ENCODE results near the gene CHRDL1. TPM values are rescaled to one million over a fixed set of nuclear protein-coding genes. Genes with fewer than 3 reads are reported as not detected.

The CHRDL1 gene
- total and polyA plus RNA-seq, 2 donors (not counting 3 experiments of a cell fraction or from before 2014, with no cell fraction given): not detected

DNA sequence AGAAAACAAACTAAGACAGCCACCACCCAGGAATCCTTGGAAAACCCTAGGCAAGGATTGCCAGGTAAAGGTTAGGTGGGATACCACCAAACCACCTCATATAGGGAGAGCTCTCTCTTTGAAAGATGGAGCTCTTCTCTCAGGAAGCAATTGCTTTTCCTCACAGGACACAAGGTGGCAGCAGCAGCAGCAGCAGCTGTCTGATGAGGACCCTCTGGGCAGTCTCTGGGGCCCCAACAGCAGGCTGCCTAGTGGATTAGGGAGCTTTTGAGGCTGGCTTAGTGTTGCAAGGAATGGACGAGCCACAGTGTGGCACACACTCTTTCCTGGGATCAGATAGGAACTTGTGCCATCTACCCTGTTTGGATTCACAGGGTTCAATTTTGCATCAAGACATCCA, 41.4 kb upstream of the CHRDL1 start:
- POLR2A ChIA-PET: no interaction called here
- Histone ChIP-seq H4K20me1 (replicated peaks; ENCODE audit: control insufficient read depth, extremely low read depth, insufficient read depth, low read length) (no peaks in the 10 kb centered on the region), H3K27me3 (ENCODE audit: control insufficient read depth in 2 of 2, insufficient read depth in 2 of 2, low read length in 2 of 2) (no peaks in the 10 kb centered on the region), H3K4me1 (ENCODE audit: control insufficient read depth, extremely low read depth, insufficient read depth, low read length) (no peaks in the 10 kb centered on the region), H3K9me1 (replicated peaks; ENCODE audit: control insufficient read depth, extremely low read depth, insufficient read depth, low read length) (no peaks in the 10 kb centered on the region), H3K79me2 (ENCODE audit: control insufficient read depth, insufficient read depth, low read length) (no peaks in the 10 kb centered on the region), H3K9me3 (replicated peaks; ENCODE audit: control insufficient read depth, insufficient read depth, low read length) (no peaks in the 10 kb centered on the region), H3K27ac (ENCODE audit: insufficient read depth, low read depth, low read length) (no peak overlapping the region), H3K9ac (replicated peaks; ENCODE audit: extremely low read depth, insufficient read depth, low read length) (no peak overlapping the region), H3K4me3 (replicated peaks in 1 of 3; ENCODE audit: insufficient read depth in 1 of 3, low read depth in 1 of 3, low read length in 3 of 3) (no peak overlapping the region), H3K36me3 (ENCODE audit: control insufficient read depth in 2 of 2, extremely low read depth in 1 of 2, insufficient read depth in 2 of 2, low read length in 2 of 2) (no peaks in the 10 kb centered on the region), H3K4me2 (ENCODE audit: insufficient read depth, low read length) (no peak overlapping the region), H2AFZ (ENCODE audit: low read depth, low read length) (no peak overlapping the region)
- intact Hi-C loops (cut with micrococcal nuclease) (no loop called here), dilution Hi-C loops (cut with MboI; ENCODE audit: extremely low pct_ligation_motif_present, low sequenced_read_pairs) (no loop called here)
- CTCF ChIA-PET: interaction anchor here (2.7 kb wide), 1 partner anchor 10 kb away, joined by 12 read pairs; no protein-coding TSS in a partner anchor
- DNase-seq (ENCODE audit: low read depth, low spot score): no peak
- TF ChIP-seq CTCF (IDR thresholded peaks at IDR 0.05; ENCODE audit: extremely low read depth in 1 of 2, insufficient read depth in 1 of 2, low read depth in 1 of 2, low read length in 2 of 2): no peak
- no peak for FAIRE-seq
- no TSS peak for BruUV-seq (replicated peaks)

DNA sequence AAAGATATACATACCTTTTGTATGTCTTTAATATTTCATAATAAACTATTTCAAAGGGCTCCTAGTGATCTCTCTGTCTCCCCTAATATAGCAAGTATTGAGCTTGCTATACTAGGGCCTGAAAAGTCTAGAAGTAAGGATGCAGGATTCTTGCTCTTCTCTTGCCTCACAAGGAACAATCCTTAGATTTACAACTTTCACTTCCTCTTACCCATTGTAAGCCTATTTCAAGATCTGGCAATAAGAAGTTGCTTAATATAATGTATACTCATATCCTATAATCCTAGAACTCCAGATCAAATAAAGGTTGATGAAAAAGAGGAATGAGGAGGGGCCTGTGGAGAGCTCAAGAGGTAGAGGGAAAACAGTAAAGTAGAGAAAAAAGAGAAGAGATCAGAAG, 40.8 kb upstream of the CHRDL1 start:
- H3K4me2 ChIP-seq (ENCODE audit: insufficient read depth, low read length): no peak overlapping the region
- H3K79me2 ChIP-seq (ENCODE audit: control insufficient read depth, insufficient read depth, low read length): no peaks in the 10 kb centered on the region
- H3K27ac ChIP-seq (ENCODE audit: insufficient read depth, low read depth, low read length): no peak overlapping the region
- intact Hi-C loops (cut with micrococcal nuclease): no loop called here
- POLR2A ChIA-PET: no interaction called here
- no peaks in the 10 kb centered on the region for H3K4me1 ChIP-seq (ENCODE audit: control insufficient read depth, extremely low read depth, insufficient read depth, low read length)
- H3K9ac ChIP-seq (replicated peaks; ENCODE audit: extremely low read depth, insufficient read depth, low read length): no peak overlapping the region
- H3K36me3 ChIP-seq (ENCODE audit: control insufficient read depth in 2 of 2, extremely low read depth in 1 of 2, insufficient read depth in 2 of 2, low read length in 2 of 2): no peaks in the 10 kb centered on the region
- no peaks in the 10 kb centered on the region for H3K27me3 ChIP-seq (ENCODE audit: control insufficient read depth in 2 of 2, insufficient read depth in 2 of 2, low read length in 2 of 2)
- no peak for DNase-seq (ENCODE audit: low read depth, low spot score)
- no peaks in the 10 kb centered on the region for H3K9me3 ChIP-seq (replicated peaks; ENCODE audit: control insufficient read depth, insufficient read depth, low read length)
- H3K4me3 ChIP-seq (replicated peaks in 1 of 3; ENCODE audit: insufficient read depth in 1 of 3, low read depth in 1 of 3, low read length in 3 of 3): no peak overlapping the region
- no peak for FAIRE-seq
- BruUV-seq (replicated peaks): no TSS peak
- H3K9me1 ChIP-seq (replicated peaks; ENCODE audit: control insufficient read depth, extremely low read depth, insufficient read depth, low read length): no peaks in the 10 kb centered on the region
- H4K20me1 ChIP-seq (replicated peaks; ENCODE audit: control insufficient read depth, extremely low read depth, insufficient read depth, low read length): no peaks in the 10 kb centered on the region
- dilution Hi-C loops (cut with MboI; ENCODE audit: extremely low pct_ligation_motif_present, low sequenced_read_pairs): no loop called here
- CTCF ChIA-PET: interaction anchor here (2.7 kb wide), 1 partner anchor 10 kb away, joined by 12 read pairs; no protein-coding TSS in a partner anchor
- no peak overlapping the region for H2AFZ ChIP-seq (ENCODE audit: low read depth, low read length)
- no peak for TF ChIP-seq FOS (IDR thresholded peaks at IDR 0.05; ENCODE audit: borderline replicate concordance, insufficient read depth, low read length)
- no peak for TF ChIP-seq CTCF (IDR thresholded peaks at IDR 0.05; ENCODE audit: extremely low read depth in 1 of 2, insufficient read depth in 1 of 2, low read depth in 1 of 2, low read length in 2 of 2)

Measured in endothelial cell of umbilical vein (primary cell).